Esophagus muscularis mucosa (tissue), 4 donors: ENCODE data around the gene DSC2.

Source experiments
- EP300 ChIP-seq: sonication (generic); formaldehyde crosslinking; IDR thresholded peaks from one replicate; pipeline ENCODE4 v1.6.1; 2017; ENCODE audit warnings: antibody characterized with exemption
- POLR2A ChIP-seq: fragments of 450-650 bp; IDR thresholded peaks from one replicate; pipeline ENCODE4 v1.6.1; 2017; ENCODE audit warnings: antibody characterized with exemption, moderate library complexity, mild to moderate bottlenecking, low read depth
- TF ChIP-seq, protein P1 (sequence below), 3 experiments: fragments of 200-600 bp in 2 of 3; fragments of 450-650 bp in 1 of 3; sonication (generic) in 2 of 3; IDR thresholded peaks; one replicate each; pipeline ENCODE4 v1.5.1; 2017 to 2019; ENCODE audit warnings: antibody characterized with exemption in 3 of 3, mild to moderate bottlenecking in 2 of 3, moderate library complexity in 1 of 3

DNA sequence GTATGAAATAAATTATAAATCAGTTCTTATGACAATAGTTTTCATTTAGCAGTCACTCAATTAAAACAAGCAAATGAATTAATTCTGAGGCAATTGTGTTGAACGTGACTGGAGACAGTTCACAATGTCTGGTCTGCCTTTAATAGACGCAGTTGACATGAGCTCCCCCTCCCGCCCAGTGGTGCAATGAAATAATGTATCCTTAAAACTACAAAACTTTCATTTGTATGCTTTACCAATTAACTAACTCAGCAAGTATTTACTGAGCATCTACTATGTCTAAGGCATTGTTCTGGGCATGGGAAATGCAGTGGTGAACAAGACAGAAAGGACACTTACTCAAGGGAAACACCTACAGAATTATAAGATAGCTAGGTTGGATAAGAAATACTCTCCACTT is 3.5 kb upstream of the DSC2 start:
- TF ChIP-seq POLR2A = no peak
- TF ChIP-seq EP300 = no peak
- TF ChIP-seq, protein P1, sequence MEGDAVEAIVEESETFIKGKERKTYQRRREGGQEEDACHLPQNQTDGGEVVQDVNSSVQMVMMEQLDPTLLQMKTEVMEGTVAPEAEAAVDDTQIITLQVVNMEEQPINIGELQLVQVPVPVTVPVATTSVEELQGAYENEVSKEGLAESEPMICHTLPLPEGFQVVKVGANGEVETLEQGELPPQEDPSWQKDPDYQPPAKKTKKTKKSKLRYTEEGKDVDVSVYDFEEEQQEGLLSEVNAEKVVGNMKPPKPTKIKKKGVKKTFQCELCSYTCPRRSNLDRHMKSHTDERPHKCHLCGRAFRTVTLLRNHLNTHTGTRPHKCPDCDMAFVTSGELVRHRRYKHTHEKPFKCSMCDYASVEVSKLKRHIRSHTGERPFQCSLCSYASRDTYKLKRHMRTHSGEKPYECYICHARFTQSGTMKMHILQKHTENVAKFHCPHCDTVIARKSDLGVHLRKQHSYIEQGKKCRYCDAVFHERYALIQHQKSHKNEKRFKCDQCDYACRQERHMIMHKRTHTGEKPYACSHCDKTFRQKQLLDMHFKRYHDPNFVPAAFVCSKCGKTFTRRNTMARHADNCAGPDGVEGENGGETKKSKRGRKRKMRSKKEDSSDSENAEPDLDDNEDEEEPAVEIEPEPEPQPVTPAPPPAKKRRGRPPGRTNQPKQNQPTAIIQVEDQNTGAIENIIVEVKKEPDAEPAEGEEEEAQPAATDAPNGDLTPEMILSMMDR (IDR thresholded peaks at IDR 0.05) = no peak
